AG09309 (cell line): ENCODE measurements around the gene DCPS.

Experiments
- DNase-seq: peaks from one replicate; pipeline ENCODE4 v3.0.0-alpha.2; 2010; ENCODE audit warnings: low read depth
- H3K4me3 ChIP-seq: 2 replicates; pipeline ENCODE4 v1.5.1; 2011; ENCODE audit warnings: mild to moderate bottlenecking, low read depth, low read length, moderate library complexity; ENCODE audit not compliant: control insufficient read depth
- CTCF ChIP-seq: IDR thresholded peaks from 2 replicates; pipeline ENCODE4 v1.5.1; 2011; ENCODE audit warnings: mild to moderate bottlenecking, low read depth, low read length, inconsistent platforms; ENCODE audit not compliant: insufficient read depth, control insufficient read depth; ENCODE audit errors: missing control alignments

The DCPS gene

GRCh38 chr11:126263489-126263888 is 40.4 kb upstream of the DCPS start:
- H3K4me3 ChIP-seq, result no peak overlapping the region
- no peak for DNase-seq
- no peak for TF ChIP-seq CTCF

GRCh38 chr11:126265811-126266210 is 38.0 kb upstream of the DCPS start:
- no peak overlapping the region for H3K4me3 ChIP-seq
- DNase-seq, result no peak

GRCh38 chr11:126267650-126268049 is 36.2 kb upstream of the DCPS start:
- peak overlapping the region; percentile 91 for H3K4me3 ChIP-seq
- TF ChIP-seq CTCF, result no peak
- DNase-seq, result no peak

More at GRCh38 chr11:126265811-126266210, 38.0 kb upstream of the DCPS start:
- no peak for TF ChIP-seq CTCF

GRCh38 chr11:126268361-126268707 is 35.5 kb upstream of the DCPS start:
- H3K4me3 ChIP-seq, result peak overlapping the region; percentile 91
- DNase-seq, result no peak
- no peak for TF ChIP-seq CTCF

- TF ChIP-seq CTCF, result no peak
- DNase-seq, result peak; percentile 93
- peak within 1 kb of the TSS; percentile 91 for H3K4me3 ChIP-seq
These were observed 34.9 kb upstream of the DCPS start, which contains the start of the genes FOXRED1 and SRPRA for GRCh38 chr11:126268708-126269579. FOXRED1 (plus strand) TSS chr11:126269154; CDS start chr11:126269207, 53 bp downstream. SRPRA (minus strand) TSS chr11:126268895; CDS start chr11:126268804, 91 bp downstream.

- TF ChIP-seq CTCF, result no peak
- DNase-seq, result no peak
These were observed 26.5 kb upstream of the DCPS start for GRCh38 chr11:126277322-126277721.

More at GRCh38 chr11:126277322-126277721, 26.5 kb upstream of the DCPS start:
- no peak overlapping the region for H3K4me3 ChIP-seq
